ENCODE data around the gene BBX. TPM values are rescaled to one million over a fixed set of nuclear protein-coding genes. Genes with fewer than 3 reads are reported as not detected.

Gene BBX
- total and polyA plus RNA-seq, 2 of the 4 experiments (the other 2 are of a cell fraction), result 13.6 to 107 TPM

DNA sequence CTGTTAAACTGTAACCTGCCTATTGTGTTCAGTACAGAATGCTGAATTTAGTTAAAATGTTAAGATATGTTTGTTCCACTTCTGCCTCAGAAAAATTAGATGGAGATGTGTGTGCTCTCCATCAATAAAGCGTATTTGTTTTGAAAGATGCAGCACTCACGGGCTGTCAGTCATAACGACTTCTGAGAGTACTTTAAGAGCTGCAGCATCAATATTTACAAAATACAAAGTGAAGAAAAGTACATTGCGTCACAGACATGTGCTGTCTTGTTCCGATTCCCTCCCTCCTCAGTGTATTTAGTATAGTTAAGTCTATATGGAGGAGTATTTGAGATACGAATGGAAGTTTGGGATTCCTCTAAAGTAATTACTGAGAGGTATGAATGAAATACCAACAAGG lies 166.6 kb downstream of the BBX start:
- no peaks in the 10 kb centered on the region for H3K4me1 ChIP-seq (ENCODE audit: control insufficient read depth, insufficient read depth, low read length)
- WGBS, 2 experiments (ENCODE audit: extremely low coverage in 2 of 2, insufficient read length in 1 of 2), result no CpG with 5 or more reads among the region's 6 CpGs
- BruUV-seq (replicated peaks), result no TSS peak
- H3K9ac ChIP-seq (ENCODE audit: low read depth, low read length), result no peak overlapping the region
- H2AFZ ChIP-seq (replicated peaks; ENCODE audit: low read length, poor library complexity), result no peak overlapping the region
- H3K4me3 ChIP-seq (ENCODE audit: insufficient read depth, low read depth, low read length), result no peak overlapping the region
- no peak overlapping the region for H2BK120ac ChIP-seq (ENCODE audit: low read depth, low read length)
- no peak overlapping the region for H2BK15ac ChIP-seq (ENCODE audit: low read depth, low read length)
- DNase-seq (no peak), ATAC-seq (ENCODE audit: low read depth) (no peak)
- intact Hi-C loops (cut with micrococcal nuclease) (no loop called here), dilution Hi-C loops (cut with HindIII; ENCODE audit: low sequenced_read_pairs, unreplicated experiment) (no loop called here), in situ Hi-C loops (cut with MboI; ENCODE audit: low sequenced_read_pairs) (no loop called here)
- no peak overlapping the region for H2AK9ac ChIP-seq (replicated peaks; ENCODE audit: low read depth, low read length, poor library complexity)
- no peaks in the 10 kb centered on the region for H3K27me3 ChIP-seq (ENCODE audit: control insufficient read depth, insufficient read depth, low read length)
- no peak overlapping the region for H2BK5ac ChIP-seq (ENCODE audit: low read depth, low read length, poor library complexity, severe bottlenecking)
- no peak overlapping the region for H3K4ac ChIP-seq (ENCODE audit: low read depth, low read length)
- ChIA-PET CTCF (interaction anchor here (0.6 to 1.2 kb wide), 2 partner anchors 27 to 268 kb away, joined by 3 read pairs; no protein-coding TSS in a partner anchor), POLR2A (ENCODE audit: unreplicated experiment) (no interaction called here)
- no peak overlapping the region for H4K8ac ChIP-seq (ENCODE audit: low read depth in 2 of 2, low read length in 2 of 2)
- no peak overlapping the region for H3K14ac ChIP-seq (replicated peaks; ENCODE audit: low read depth, low read length)
- no peak overlapping the region for H3K56ac ChIP-seq (ENCODE audit: extremely low read depth, insufficient read depth, low read length)
- H2BK20ac ChIP-seq (ENCODE audit: low read depth, low read length), result no peak overlapping the region
- TF ChIP-seq CHD1 (IDR thresholded peaks at IDR 0.05; ENCODE audit: low read depth, low read length) (no peak), CEBPB (IDR thresholded peaks at IDR 0.05; ENCODE audit: low read depth, low read length) (0 out of 2 replicates have a peak, but pooled peaks have one; percentile 43)
- no peaks in the 10 kb centered on the region for H4K20me1 ChIP-seq (ENCODE audit: insufficient read depth, low read length)
- no peaks in the 10 kb centered on the region for H3K36me3 ChIP-seq (ENCODE audit: control insufficient read depth, insufficient read depth, low read length)
- peaks cover 4% of the 10 kb centered on the region in 2 experiments; a peak in 1 of 4 replicates for H3K79me1 ChIP-seq (ENCODE audit: low read depth in 1 of 2, low read length in 2 of 2)
- no peak overlapping the region for H4K5ac ChIP-seq (ENCODE audit: low read depth, low read length)
- no peaks in the 10 kb centered on the region for H3K9me3 ChIP-seq (ENCODE audit: control insufficient read depth, insufficient read depth, low read length)
- no peak overlapping the region for H3K23ac ChIP-seq (ENCODE audit: low read depth, low read length)
- H3K27ac ChIP-seq (ENCODE audit: insufficient read depth, low read length), result no peak overlapping the region
- H3K18ac ChIP-seq (ENCODE audit: low read depth, low read length), result no peak overlapping the region
- H2AK5ac ChIP-seq (ENCODE audit: low read depth, low read length), result no peak overlapping the region
- H3K9me1 ChIP-seq (ENCODE audit: insufficient read depth, low read length), result no peaks in the 10 kb centered on the region
- H4K91ac ChIP-seq (ENCODE audit: insufficient read depth, low read depth, low read length), result no peak overlapping the region
- H3K4me2 ChIP-seq (ENCODE audit: low read depth, low read length), result no peak overlapping the region

All from IMR-90 (cell line).